Measurements from ENCODE around the gene TEP1. TPM values are rescaled to one million over a fixed set of nuclear protein-coding genes. Genes with fewer than 3 reads are reported as not detected.

TEP1 gene
- total and polyA plus RNA-seq, 2 of the 13 experiments (the other 11 are each of a cell fraction or from before 2014, with no cell fraction given) = 11.0 to 12.8 TPM

DNA sequence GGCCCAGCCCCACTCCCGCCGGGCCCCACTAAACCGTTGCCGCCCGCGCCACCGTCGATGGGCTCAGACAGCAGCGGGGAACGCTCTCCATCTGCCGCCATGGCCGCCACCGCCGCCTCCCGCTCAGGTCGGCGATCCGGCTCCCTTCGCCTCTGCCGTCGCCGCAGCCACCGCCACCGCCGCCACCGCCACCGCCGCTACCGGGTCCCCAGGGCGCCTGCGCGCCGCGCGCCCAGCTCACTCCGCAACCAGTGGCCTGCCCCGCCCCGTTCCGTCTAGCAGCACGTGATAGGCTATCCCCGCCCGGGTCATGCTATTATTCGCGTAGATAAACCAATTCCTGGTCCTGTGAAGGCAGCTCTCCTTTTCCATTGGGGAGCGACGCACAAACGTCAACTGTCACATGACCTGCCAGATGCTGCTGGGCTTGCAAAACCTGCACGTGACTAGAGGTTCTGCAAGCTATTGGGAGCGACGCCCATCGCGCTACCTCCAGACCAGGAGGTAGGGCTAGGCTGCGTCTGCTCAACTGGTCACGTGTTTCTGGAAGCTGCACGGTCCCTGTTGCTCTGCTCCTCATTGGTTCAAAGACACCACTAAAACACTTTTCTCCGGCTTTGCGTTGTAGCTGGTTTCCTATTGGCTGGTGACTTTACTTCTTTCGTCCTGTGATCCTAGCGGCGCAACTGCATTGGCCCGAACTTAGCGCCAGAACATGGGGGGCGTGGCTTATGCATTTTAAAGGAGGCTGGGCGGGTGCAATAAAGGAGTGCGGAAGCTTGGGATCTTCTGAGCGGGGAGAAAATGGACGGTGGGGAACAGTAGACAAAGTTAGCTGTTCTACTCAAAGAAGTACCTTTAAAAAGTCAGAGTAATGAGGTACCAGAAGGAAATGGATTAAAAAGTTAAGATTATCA lies 48.2 kb upstream of the TEP1 start, which contains the start of gene PIP4P1 (continued):
- TF ChIP-seq ONECUT2 (CRISPR knock-in tag; IDR thresholded peaks at IDR 0.05) (no peak), ARNTL (CRISPR knock-in tag; IDR thresholded peaks at IDR 0.05) (peak; percentile 100), MZF1 (CRISPR knock-in tag; IDR thresholded peaks at IDR 0.05; ENCODE audit: borderline replicate concordance) (no peak), ZZZ3 (CRISPR knock-in tag; IDR thresholded peaks at IDR 0.05; ENCODE audit: borderline replicate concordance) (peak; percentile 71; the same call in 1 of the 2 replicates), FOXO1 (CRISPR knock-in tag; IDR thresholded peaks at IDR 0.05) (peak; percentile 73), SATB2 (CRISPR knock-in tag; IDR thresholded peaks at IDR 0.05) (no peak), ZNF496 (CRISPR knock-in tag; IDR thresholded peaks at IDR 0.05; ENCODE audit: insufficient replicate concordance) (no peak), ZNF563 (CRISPR knock-in tag; IDR thresholded peaks at IDR 0.05) (peak; percentile 79), CC2D1A (CRISPR knock-in tag; IDR thresholded peaks at IDR 0.05) (no peak), FOXA3 (CRISPR knock-in tag; IDR thresholded peaks at IDR 0.05) (peak; percentile 67), ZNF501 (CRISPR knock-in tag; IDR thresholded peaks at IDR 0.05) (peak; percentile 91; the same call in 1 of the 2 replicates), EP300 (IDR thresholded peaks at IDR 0.05; ENCODE audit: low read depth in 2 of 2, low read length in 2 of 2) (peak; percentile 25 to 56; a peak in 3 of 4 replicates), EP300 (CRISPR knock-in tag; IDR thresholded peaks at IDR 0.05; ENCODE audit: borderline replicate concordance) (peak; percentile 72; the same call in 1 of the 2 replicates), ZNF331 (CRISPR knock-in tag; IDR thresholded peaks at IDR 0.05) (peak; percentile 95)
- TF ChIP-seq, protein P1, sequence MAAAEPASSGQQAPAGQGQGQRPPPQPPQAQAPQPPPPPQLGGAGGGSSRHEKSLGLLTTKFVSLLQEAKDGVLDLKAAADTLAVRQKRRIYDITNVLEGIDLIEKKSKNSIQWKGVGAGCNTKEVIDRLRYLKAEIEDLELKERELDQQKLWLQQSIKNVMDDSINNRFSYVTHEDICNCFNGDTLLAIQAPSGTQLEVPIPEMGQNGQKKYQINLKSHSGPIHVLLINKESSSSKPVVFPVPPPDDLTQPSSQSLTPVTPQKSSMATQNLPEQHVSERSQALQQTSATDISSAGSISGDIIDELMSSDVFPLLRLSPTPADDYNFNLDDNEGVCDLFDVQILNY (CRISPR knock-in tag; conservative IDR thresholded peaks at IDR 0.05) = peak; percentile 89
- TF ChIP-seq, protein P2, sequence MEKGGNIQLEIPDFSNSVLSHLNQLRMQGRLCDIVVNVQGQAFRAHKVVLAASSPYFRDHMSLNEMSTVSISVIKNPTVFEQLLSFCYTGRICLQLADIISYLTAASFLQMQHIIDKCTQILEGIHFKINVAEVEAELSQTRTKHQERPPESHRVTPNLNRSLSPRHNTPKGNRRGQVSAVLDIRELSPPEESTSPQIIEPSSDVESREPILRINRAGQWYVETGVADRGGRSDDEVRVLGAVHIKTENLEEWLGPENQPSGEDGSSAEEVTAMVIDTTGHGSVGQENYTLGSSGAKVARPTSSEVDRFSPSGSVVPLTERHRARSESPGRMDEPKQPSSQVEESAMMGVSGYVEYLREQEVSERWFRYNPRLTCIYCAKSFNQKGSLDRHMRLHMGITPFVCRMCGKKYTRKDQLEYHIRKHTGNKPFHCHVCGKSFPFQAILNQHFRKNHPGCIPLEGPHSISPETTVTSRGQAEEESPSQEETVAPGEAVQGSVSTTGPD (CRISPR knock-in tag; IDR thresholded peaks at IDR 0.05) = no peak
- TF ChIP-seq, protein P3, sequence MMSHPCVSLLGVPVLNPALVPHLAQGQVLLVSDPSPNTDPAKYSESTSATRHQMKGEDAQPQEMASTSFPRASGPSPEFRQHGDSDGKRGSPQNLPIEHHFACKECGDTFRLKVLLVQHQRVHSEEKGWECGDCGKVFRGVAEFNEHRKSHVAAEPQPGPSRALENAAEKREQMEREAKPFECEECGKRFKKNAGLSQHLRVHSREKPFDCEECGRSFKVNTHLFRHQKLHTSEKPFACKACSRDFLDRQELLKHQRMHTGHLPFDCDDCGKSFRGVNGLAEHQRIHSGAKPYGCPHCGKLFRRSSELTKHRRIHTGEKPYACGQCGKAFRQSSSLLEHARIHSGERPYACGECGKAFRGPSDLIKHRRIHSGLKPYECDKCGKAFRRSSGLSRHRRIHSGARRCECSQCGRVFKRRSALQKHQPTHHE (CRISPR knock-in tag; IDR thresholded peaks at IDR 0.05; ENCODE audit: borderline replicate concordance) = peak; percentile 89
- TF ChIP-seq, protein P4, sequence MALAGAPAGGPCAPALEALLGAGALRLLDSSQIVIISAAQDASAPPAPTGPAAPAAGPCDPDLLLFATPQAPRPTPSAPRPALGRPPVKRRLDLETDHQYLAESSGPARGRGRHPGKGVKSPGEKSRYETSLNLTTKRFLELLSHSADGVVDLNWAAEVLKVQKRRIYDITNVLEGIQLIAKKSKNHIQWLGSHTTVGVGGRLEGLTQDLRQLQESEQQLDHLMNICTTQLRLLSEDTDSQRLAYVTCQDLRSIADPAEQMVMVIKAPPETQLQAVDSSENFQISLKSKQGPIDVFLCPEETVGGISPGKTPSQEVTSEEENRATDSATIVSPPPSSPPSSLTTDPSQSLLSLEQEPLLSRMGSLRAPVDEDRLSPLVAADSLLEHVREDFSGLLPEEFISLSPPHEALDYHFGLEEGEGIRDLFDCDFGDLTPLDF (CRISPR knock-in tag; IDR thresholded peaks at IDR 0.05) = peak; percentile 96
- TF ChIP-seq, protein P5, sequence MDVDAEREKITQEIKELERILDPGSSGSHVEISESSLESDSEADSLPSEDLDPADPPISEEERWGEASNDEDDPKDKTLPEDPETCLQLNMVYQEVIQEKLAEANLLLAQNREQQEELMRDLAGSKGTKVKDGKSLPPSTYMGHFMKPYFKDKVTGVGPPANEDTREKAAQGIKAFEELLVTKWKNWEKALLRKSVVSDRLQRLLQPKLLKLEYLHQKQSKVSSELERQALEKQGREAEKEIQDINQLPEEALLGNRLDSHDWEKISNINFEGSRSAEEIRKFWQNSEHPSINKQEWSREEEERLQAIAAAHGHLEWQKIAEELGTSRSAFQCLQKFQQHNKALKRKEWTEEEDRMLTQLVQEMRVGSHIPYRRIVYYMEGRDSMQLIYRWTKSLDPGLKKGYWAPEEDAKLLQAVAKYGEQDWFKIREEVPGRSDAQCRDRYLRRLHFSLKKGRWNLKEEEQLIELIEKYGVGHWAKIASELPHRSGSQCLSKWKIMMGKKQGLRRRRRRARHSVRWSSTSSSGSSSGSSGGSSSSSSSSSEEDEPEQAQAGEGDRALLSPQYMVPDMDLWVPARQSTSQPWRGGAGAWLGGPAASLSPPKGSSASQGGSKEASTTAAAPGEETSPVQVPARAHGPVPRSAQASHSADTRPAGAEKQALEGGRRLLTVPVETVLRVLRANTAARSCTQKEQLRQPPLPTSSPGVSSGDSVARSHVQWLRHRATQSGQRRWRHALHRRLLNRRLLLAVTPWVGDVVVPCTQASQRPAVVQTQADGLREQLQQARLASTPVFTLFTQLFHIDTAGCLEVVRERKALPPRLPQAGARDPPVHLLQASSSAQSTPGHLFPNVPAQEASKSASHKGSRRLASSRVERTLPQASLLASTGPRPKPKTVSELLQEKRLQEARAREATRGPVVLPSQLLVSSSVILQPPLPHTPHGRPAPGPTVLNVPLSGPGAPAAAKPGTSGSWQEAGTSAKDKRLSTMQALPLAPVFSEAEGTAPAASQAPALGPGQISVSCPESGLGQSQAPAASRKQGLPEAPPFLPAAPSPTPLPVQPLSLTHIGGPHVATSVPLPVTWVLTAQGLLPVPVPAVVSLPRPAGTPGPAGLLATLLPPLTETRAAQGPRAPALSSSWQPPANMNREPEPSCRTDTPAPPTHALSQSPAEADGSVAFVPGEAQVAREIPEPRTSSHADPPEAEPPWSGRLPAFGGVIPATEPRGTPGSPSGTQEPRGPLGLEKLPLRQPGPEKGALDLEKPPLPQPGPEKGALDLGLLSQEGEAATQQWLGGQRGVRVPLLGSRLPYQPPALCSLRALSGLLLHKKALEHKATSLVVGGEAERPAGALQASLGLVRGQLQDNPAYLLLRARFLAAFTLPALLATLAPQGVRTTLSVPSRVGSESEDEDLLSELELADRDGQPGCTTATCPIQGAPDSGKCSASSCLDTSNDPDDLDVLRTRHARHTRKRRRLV (CRISPR knock-in tag; IDR thresholded peaks at IDR 0.05) = no peak; the same call in 1 of the 2 replicates
